Adrenal gland (tissue), 12 donors: ENCODE data around the gene ARPP21. TPM values are rescaled to one million over a fixed set of nuclear protein-coding genes. Genes with fewer than 3 reads are reported as not detected.

Experiments
- DNase-seq, 7 donors: peaks; one replicate each; pipeline ENCODE4 v3.0.0-alpha.2; 2019 to 2020
- H3K27ac ChIP-seq, 5 donors: fragments of 200-600 bp; sonication (generic) in 4 of 5; 1 replicate in 3 of 5; 2 replicates in 2 of 5; pipeline versions ENCODE4 v1.5.1 to v1.8.0; 2016 to 2020; ENCODE audit warnings: mild to moderate bottlenecking in 1 of 5
- H3K27me3 ChIP-seq: fragments of 200-600 bp; 2 replicates; pipeline ENCODE4 v1.8.0; 2021
- H3K36me3 ChIP-seq, 2 donors: fragments of 200-600 bp; replicated peaks in 1 of 2; 1 replicate in 1 of 2; 2 replicates in 1 of 2; pipeline versions ENCODE4 v1.5.1 to v1.8.0; 2018 to 2022
- H3K4me1 ChIP-seq, 2 donors: fragments of 200-600 bp; replicated peaks in 1 of 2; 1 replicate in 1 of 2; 2 replicates in 1 of 2; pipeline versions ENCODE4 v1.5.1 to v1.8.0; 2018 to 2021
- H3K4me3 ChIP-seq, 4 donors: fragments of 200-600 bp; sonication (generic) in 3 of 4; one replicate each; pipeline ENCODE4 v1.5.1; 2016 to 2018
- H3K9me3 ChIP-seq, 3 donors: fragments of 200-600 bp; sonication (generic) in 1 of 3; replicated peaks in 1 of 3; 1 replicate in 2 of 3; 2 replicates in 1 of 3; pipeline versions ENCODE4 v1.5.1 to v1.8.0; 2016 to 2021
- CTCF ChIP-seq, 6 experiments: fragments of 450-650 bp in 4 of 6; fragments of 200-600 bp in 2 of 6; sonication (generic) in 1 of 6; IDR thresholded peaks; 1 replicate in 5 of 6; 2 replicates in 1 of 6; pipeline versions ENCODE4 v1.5.1 to v1.8.0; 2016 to 2021; ENCODE audit warnings: antibody characterized with exemption in 6 of 6, mild to moderate bottlenecking in 2 of 6, moderate library complexity in 1 of 6
- POLR2A ChIP-seq, 2 donors: fragments of 450-650 bp; IDR thresholded peaks; one replicate each; pipeline ENCODE4 v1.6.1; 2017; ENCODE audit warnings: antibody characterized with exemption in 2 of 2, mild to moderate bottlenecking in 2 of 2, moderate library complexity in 1 of 2
- WGBS, 4 donors: extraction: QIAGEN DNeasy Blood & Tissue Kit in 2 of 4; methylation state at CpG; one replicate each; pipeline versions ENCODE4 v1.1.5 to v1.1.7; 2013 to 2017; 5-methylcytosine and 5-hydroxymethylcytosine counted together
- intact Hi-C, 2 donors: fragments of 100-400 bp; cut with DNase I; formaldehyde crosslinking; loops; one replicate each; pipeline versions ENCODE4 v1.14.1 to v1.15.0; 2022 to 2023
- polyA plus RNA-seq, 3 donors: library from polyadenylated mRNA; stranded (reverse); fragments of 200-250 nt in 2 of 3; fragments of 350-450 nt in 1 of 3; fragmentation: Illumina TruSeq in 1 of 3; extraction: RNeasy Lipid Tissue Mini Kit (QIAGEN cat#74804) in 1 of 3; gene quantifications; one replicate each; pipeline ENCODE4 v1.2.3, GENCODE V29; 2013 to 2014
- total RNA-seq, 9 donors: library from RNA; depleted of rRNA in 4 of 9; stranded (reverse); fragments of >200 nt in 4 of 9; fragments of 120-200 nt in 1 of 9; fragmentation: NEBNext Ultra II Directional in 1 of 9; extraction: Animal tissue kit (Norgen Biotek cat#: 25700) in 1 of 9; gene quantifications; one replicate each; pipeline versions ENCODE4 v1.1.0 to v1.2.4, GENCODE V29; 2013 to 2023
- donor health status: healthy with polysubstance abuse.
- donor health status: Bipolar disorder and iron deficiency.
- donor health status: DM: yes; HTN: yes; CAD: no.
- donor health status: DM: no; HTN: no; CAD: no.
- donor health status: DM: no; HTN: no; CAD: no.
- donor health status: DM: yes; HTN: yes; CAD: no.

The ARPP21 gene
- total and polyA plus RNA-seq, 12 donors, result 0.32 to 0.79 (median 0.72) TPM; not detected in 9

GRCh38 chr3:35787936-35788335 is 148.6 kb downstream of the ARPP21 start:
- no peak for TF ChIP-seq POLR2A (IDR thresholded peaks at IDR 0.05)
- TF ChIP-seq CTCF (IDR thresholded peaks at IDR 0.05), result no peak
- H3K27me3 ChIP-seq, result no peaks in the 10 kb centered on the region
- no peaks in the 10 kb centered on the region for H3K36me3 ChIP-seq
- no peaks in the 10 kb centered on the region for H3K4me1 ChIP-seq
- H3K9me3 ChIP-seq, result no peaks in the 10 kb centered on the region
- intact Hi-C loops, result no loop called here
- no peak overlapping the region for H3K4me3 ChIP-seq
- WGBS, 4 donors, result 59 to 88% (median 70%) methylated on average over 1 of the region's 1 CpG
- no peak for DNase-seq
- H3K27ac ChIP-seq, result no peak overlapping the region

DNA sequence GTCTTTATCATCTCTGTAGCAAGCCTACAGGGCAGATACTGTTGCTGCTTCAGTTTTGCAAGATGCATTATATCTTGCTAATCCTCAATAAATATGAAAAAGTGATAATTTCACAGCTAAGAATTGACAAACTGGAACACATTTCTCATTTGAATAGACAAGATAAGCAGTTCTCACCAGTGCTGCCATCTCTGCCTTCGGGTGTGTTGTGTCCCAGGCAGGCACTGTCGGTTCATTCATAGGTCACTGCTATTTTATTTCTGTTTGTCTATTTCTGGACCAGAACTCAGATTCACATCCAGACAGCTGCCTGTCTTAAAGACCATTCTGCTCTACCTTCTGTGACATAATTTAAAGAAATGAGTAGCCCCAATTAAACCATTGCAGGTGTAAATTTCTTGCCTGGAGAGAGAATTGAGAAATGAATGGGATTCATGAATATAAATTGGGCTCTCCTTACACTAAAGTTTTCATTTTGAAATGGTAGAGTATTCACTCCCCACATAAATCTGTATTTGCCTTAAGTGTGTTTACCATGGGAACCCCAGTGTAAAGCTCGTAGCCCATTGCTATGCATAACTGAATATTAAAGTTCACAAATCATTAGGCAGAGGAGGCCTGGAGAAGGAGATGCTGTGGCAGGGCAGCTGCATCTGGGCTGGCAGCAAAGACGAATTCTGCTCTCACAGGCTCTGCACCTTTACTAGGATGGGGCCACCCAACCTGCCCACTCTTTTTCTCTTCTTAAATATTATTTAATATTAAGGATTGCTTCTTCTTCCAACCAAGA is 149.9 kb downstream of the ARPP21 start:
- Histone ChIP-seq H3K27ac (no peak overlapping the region), H3K27me3 (no peaks in the 10 kb centered on the region), H3K36me3 (no peaks in the 10 kb centered on the region), H3K9me3 (no peaks in the 10 kb centered on the region), H3K4me3 (no peak overlapping the region), H3K4me1 (no peaks in the 10 kb centered on the region)
- TF ChIP-seq CTCF (IDR thresholded peaks at IDR 0.05) (no peak), POLR2A (IDR thresholded peaks at IDR 0.05) (no peak)
- intact Hi-C loops, result no loop called here
- WGBS, 4 donors, result 57 to 64% (median 60%) methylated on average over 4 of the region's 4 CpGs
- DNase-seq, result no peak

DNA sequence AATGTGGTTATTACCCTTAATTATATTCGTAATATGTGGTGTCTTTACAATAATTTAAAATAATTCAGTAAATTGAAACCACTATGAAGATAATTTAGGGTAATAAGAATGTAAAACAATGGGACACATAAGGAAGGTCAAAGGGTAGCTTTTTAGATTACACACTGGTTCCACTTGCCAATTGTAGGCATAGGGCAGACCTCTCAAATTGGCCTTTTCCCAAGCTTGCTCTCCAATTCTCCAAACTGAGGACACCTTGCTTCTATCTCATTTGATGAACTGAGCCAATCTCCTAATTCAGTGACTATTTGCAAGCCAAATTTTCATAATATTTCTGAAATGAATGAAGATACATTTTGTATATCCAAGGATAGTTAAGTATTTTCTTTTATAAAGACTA is 151.4 kb downstream of the ARPP21 start:
- no peaks in the 10 kb centered on the region for H3K9me3 ChIP-seq
- no peak for DNase-seq
- no peaks in the 10 kb centered on the region for H3K4me1 ChIP-seq
- WGBS, 4 donors, result 68 to 84% (median 77%) methylated on average over 1 of the region's 1 CpG
- no peak overlapping the region for H3K27ac ChIP-seq
- no peaks in the 10 kb centered on the region for H3K36me3 ChIP-seq
- intact Hi-C loops, result no loop called here
- no peak overlapping the region for H3K4me3 ChIP-seq
- H3K27me3 ChIP-seq, result no peaks in the 10 kb centered on the region
- TF ChIP-seq CTCF (IDR thresholded peaks at IDR 0.05) (no peak), POLR2A (IDR thresholded peaks at IDR 0.05) (no peak)

- intact Hi-C loops, result no loop called here
- no peak for TF ChIP-seq POLR2A (IDR thresholded peaks at IDR 0.05)
- TF ChIP-seq CTCF (IDR thresholded peaks at IDR 0.05), result no peak
- H3K36me3 ChIP-seq, result no peaks in the 10 kb centered on the region
- H3K4me3 ChIP-seq, result no peak overlapping the region
- no peaks in the 10 kb centered on the region for H3K27me3 ChIP-seq
- no peaks in the 10 kb centered on the region for H3K9me3 ChIP-seq
- H3K27ac ChIP-seq, result no peak overlapping the region
- WGBS, 4 donors, result 79 to 100% (median 95%) methylated on average over 1 of the region's 1 CpG
- DNase-seq, result no peak
- H3K4me1 ChIP-seq, result no peaks in the 10 kb centered on the region
Measured at GRCh38 chr3:35793667-35794066, 154.3 kb downstream of the ARPP21 start.
